HG02763 (cell line): ENCODE measurements around the gene PTGES2.
A peak's percentile ranks its signal among the peaks of the same experiment; 100 is the strongest.

Experiments used
- ATAC-seq: cut with Tn5 transposase; IDR thresholded peaks from one replicate; pipeline ENCODE4 v1.9.1; 2021; ENCODE audit warnings: mild to moderate bottlenecking, moderate library complexity; ENCODE audit not compliant: unreplicated experiment

The PTGES2 gene

DNA sequence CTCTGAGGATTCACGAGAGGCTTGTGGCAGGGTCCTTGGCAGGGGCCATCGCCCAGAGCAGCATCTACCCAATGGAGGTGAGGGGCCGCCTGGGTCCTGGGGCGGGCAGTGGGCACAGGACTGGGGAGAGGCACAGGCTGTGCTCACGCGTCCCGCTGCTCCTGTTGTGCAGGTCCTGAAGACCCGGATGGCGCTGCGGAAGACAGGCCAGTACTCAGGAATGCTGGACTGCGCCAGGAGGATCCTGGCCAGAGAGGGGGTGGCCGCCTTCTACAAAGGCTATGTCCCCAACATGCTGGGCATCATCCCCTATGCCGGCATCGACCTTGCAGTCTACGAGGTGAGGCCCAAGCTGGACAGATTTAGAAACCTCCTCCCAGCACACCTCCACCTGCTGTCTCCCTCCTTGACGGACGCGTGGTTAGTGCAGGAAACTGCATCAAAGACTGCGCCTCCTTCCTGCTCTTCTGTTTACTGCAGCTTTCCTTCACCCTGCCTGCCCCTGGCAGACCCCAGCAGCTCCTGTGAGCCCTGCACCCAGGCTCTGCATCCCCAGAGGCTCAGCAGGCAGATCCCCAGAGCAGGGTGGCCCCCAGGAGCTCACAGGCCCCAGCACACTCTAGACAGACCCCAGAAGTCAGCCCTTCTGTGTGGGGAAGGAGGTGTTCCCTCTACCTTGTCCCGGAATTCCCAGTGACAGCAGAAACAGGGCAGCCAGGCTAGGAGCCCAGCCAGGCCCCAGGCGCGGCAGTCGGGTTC lies 21.2 kb downstream of the PTGES2 start:
- ATAC-seq: no peak

DNA sequence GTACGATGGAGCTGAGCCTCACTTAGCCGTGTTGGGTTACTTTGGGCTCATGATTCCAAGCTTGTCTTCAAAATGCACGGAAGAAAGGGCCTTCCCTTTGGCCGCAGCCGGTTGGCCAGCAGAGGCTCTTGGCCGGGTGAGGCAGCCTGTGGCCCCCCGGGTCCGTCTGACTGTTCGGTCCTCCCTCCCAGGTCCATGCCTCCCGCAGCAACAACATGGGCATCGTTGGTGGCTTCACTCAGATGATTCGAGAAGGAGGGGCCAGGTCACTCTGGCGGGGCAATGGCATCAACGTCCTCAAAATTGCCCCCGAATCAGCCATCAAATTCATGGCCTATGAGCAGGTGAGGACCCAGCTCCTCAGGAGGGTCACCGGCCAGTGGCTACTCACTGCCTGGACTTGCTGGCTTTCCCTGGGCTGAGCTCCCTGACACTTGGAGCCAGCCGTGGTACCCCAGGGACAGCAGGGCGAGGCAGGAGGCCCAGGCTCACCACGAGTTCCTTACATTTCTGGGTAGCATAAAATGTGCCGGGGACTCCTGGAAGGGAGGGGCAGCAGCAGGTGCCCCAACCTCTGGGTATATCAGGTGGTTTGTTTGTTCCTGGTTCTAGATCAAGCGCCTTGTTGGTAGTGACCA lies 21.9 kb downstream of the PTGES2 start:
- no peak for ATAC-seq

GRCh38 chr9:128104171-128104618 lies 23.3 kb downstream of the PTGES2 start:
- ATAC-seq: no peak

- ATAC-seq: no peak
Measured at GRCh38 chr9:128103589-128103962, 24.0 kb downstream of the PTGES2 start.

DNA sequence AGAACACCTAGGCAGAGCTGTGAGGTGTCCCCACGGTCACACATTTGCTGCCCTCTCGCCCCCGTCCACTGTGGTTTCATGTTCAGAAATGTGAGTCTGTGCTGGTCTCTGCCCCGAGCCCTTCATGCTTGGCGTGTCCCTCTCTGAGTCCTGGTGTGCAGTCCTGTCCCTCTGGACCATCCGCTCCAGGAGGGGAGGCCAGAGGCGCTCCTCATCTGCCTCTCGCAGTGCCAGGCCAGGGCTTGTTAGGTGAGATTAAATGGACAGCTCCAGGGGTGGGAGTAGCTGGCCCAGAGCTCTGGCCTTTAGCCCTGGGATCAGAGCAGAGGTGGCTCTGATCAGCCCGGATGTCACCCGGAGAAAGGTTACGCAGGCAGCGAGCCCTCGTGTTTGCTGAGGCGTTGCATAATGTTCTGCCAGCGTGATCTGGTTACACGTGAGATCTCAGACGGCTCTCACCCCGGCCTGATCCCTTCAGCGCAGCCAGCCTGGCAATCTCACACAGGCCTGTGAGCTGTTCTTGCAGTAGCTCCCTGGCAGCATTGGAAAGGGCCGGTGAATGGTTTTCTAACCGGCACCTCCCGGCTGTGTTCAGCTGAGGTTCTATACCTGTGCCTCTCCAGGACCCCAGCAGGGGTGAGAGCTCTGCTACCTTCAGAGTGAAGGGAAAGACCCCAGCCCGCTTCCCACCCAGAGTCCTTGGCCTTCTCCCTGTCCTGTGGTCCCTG lies 24.5 kb downstream of the PTGES2 start:
- no peak for ATAC-seq

DNA sequence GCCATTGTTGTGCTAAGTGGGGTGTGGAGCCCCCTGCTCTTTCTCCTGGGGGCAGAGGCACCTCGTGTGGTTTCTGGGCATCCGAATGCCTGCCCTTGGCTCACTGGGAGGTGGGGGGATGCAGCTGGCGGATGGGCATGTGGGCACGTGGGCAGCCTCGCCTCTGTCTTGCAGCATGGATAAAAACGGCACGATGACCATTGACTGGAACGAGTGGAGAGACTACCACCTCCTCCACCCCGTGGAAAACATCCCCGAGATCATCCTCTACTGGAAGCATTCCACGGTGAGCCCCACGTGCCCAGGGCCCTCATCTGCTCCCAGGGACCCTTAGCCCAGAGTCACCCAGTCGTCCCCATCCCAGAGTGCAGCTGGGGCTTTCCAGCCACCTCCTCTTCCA lies 25.3 kb downstream of the PTGES2 start:
- ATAC-seq: no peak

GRCh38 chr9:128101690-128102089 lies 25.8 kb downstream of the PTGES2 start:
- no peak for ATAC-seq

DNA sequence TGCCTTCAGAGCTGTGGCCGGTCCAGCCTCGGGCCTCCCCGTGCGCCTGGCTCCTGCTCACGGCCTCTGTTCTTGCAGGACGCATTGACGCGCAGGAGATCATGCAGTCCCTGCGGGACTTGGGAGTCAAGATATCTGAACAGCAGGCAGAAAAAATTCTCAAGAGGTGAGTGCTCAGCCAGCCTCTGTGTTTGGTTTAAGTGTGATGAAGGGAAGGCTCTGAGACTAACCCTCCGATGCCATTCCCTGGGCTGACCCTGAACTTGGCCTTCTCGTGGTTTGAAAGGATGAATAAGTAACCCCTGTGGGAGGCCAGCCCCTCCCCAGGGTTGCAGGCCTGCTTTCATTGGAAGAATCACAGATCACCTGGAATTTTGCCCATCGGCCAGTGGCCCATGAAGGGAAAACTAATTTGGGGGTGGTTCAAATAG lies 26.3 kb downstream of the PTGES2 start:
- no peak for ATAC-seq

- ATAC-seq: no peak
Measured at GRCh38 chr9:128100581-128100980, 26.9 kb downstream of the PTGES2 start.

DNA sequence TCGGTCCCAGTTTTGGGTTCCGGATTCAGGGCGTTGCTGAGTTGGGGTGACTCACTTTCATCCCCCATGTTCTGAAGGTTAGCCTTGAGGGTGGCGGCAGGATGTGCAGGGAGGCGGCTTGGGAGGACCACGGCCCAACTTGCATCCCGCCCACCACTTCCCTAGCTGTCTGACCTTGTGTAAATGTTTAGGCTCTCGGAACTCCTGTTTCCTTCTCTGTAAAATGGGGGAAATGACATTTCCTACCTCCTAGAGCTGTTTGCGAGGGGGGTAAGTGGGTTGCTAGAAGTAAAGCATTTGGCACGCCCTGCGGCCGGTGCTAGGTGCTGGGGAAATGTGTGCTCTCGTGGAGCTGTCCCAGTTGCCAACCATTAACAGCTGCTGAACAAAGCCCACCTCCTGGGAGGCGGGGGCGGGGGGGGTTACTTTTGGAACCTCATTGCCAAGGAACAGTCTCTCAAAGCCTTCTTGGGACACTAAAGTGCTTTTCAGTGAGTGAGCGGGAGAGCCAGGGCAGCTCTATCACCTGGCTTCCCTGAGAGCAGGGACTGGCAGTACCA lies 27.5 kb downstream of the PTGES2 start:
- no peak for ATAC-seq

GRCh38 chr9:128099231-128099931 lies 28.1 kb downstream of the PTGES2 start:
- no peak for ATAC-seq

DNA sequence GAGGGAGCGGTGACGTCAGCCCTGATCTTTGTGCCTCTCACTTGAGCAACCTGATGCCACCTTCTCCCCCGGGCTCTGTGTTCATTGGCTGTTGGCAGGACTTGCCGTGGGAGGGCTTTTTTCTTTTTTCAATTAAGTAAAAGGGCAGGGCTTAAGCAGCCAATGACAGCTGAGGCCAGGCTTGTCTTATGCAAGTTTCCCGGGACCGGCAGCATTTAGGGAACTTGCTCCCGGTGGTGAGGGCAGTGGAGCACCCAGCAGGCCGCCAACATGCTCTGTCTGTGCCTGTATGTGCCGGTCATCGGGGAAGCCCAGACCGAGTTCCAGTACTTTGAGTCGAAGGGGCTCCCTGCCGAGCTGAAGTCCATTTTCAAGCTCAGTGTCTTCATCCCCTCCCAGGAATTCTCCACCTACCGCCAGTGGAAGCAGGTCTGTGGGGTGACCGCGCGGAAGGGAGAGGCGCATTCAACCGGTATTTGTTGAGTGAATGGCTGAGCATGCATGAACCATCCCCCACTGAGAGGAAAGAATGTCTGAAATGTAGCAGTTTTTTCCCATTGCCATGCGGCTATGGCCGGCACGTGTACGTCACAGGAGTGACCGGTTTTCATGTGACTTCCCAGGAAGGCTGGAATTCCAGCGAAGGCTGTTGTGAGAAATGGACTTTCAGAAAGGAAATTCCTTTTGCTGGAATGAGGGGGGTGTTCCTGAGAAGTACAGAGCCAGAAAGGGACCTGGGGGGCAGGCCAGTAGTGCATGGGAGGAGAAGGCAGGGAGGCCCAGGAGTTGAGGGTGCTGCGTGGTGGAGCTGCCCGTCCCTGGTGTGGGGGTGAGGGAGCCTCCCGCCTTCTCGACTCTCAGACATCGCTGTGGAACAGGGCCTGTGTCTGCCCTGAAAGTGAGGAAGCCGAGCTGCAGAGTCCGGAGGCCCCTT lies 29.0 kb downstream of the PTGES2 start:
- ATAC-seq: no peak

DNA sequence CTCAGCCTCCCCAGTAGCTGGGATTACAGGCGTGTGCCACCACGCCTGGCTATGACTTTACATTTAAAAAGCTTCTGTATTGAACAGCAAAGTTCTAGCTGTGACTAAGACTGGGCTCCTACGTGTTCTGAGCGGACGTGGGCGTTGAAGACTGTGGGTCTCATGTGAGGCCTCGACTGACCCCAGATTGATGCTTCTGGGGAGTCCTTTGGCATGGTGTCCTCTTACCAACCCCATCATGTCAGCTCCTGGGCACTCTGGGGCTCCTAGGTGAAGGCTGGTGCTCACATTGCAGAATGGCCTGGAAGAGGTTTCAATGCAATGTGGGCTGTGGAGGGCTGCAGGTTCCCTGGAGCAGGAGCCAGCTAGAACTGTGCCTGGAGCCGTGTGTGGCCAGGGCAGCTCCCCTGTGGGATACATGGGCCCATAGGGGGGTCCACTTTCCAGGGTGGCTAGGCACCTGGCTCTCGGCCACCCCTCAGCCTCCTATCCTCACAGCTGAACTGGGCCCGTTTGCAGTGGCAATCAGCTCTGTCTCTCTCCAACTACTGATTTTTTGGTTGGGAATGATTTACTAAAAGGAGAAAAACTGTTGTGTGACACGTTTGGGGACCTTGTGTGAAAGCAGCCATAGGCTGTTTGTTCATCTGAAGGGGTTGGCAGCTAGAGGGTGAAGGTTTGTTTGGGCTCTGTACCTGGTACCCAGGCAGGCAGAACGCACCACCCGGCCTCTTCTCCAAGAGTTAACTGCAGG lies 29.8 kb downstream of the PTGES2 start:
- ATAC-seq: no peak

GRCh38 chr9:128096616-128097536 lies 30.7 kb downstream of the PTGES2 start:
- no peak for ATAC-seq

DNA sequence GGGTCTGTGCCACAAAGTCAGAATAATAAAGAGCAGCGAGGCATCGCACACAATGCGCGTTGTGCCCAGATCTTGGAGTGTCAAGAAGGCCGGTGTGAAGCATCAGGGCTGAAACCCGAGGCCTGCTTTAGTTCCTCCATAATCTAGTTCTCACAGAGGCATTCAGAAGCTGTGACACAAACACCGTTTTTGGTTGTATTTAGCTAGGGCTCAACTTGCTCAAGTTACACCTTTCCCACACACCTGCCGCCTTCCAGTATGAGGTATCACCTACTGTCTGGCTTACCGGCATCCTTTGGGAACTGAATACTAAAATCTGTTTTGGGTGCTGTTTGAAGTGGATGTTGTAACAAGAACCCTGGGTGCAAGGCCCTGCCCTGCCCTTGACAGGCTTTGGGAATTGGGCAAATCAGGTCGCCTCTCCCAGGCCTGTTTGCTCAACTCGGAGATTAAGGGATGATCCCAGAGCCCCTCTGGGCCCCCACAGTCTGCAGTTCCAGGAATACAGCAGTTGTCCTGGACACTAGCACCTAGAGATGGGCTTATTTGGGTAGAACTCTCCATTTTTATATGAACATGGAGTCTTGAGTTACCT lies 32.5 kb downstream of the PTGES2 start:
- ATAC-seq: no peak

- ATAC-seq: peak; percentile 90
Measured at GRCh38 chr9:128094166-128094949, 33.2 kb downstream of the PTGES2 start.

GRCh38 chr9:128093011-128093410 lies 34.5 kb downstream of the PTGES2 start:
- no peak for ATAC-seq
